Spleen (tissue), 11 donors: ENCODE measurements around the gene CRYBG3. TPM values are rescaled to one million over a fixed set of nuclear protein-coding genes. Genes with fewer than 3 reads are reported as not detected.

Source experiments
- DNase-seq: peaks from one replicate; pipeline ENCODE4 v3.0.0-alpha.2; 2020
- H3K27ac ChIP-seq, 8 donors: fragments of 200-600 bp; sonication (generic) in 7 of 8; 1 replicate in 4 of 8; 2 replicates in 4 of 8; pipeline versions ENCODE4 v1.5.0 to v1.8.0; 2016 to 2021; ENCODE audit warnings: inconsistent platforms in 4 of 8, mild to moderate bottlenecking in 4 of 8, moderate library complexity in 1 of 8
- H3K27me3 ChIP-seq, 7 donors: fragments of 200-600 bp; sonication (generic) in 6 of 7; replicated peaks in 1 of 7; 1 replicate in 4 of 7; 2 replicates in 3 of 7; pipeline versions ENCODE4 v1.5.0 to v1.8.0; 2016 to 2021; ENCODE audit warnings: inconsistent platforms in 3 of 7, mild to moderate bottlenecking in 1 of 7
- H3K36me3 ChIP-seq, 6 donors: fragments of 200-600 bp; sonication (generic) in 5 of 6; 1 replicate in 4 of 6; 2 replicates in 2 of 6; pipeline versions ENCODE4 v1.5.0 to v1.8.0; 2016 to 2021; ENCODE audit warnings: inconsistent platforms in 2 of 6
- H3K4me1 ChIP-seq, 6 donors: fragments of 200-600 bp; sonication (generic) in 5 of 6; 1 replicate in 3 of 6; 2 replicates in 3 of 6; pipeline versions ENCODE4 v1.5.0 to v1.8.0; 2016 to 2021; ENCODE audit warnings: inconsistent platforms in 3 of 6
- H3K4me3 ChIP-seq, 8 donors: fragments of 200-600 bp; sonication (generic) in 7 of 8; 1 replicate in 4 of 8; 2 replicates in 4 of 8; pipeline versions ENCODE4 v1.5.0 to v1.8.0; 2016 to 2021; ENCODE audit warnings: inconsistent platforms in 4 of 8, mild to moderate bottlenecking in 4 of 8, moderate library complexity in 2 of 8
- H3K9me3 ChIP-seq, 8 donors: fragments of 200-600 bp; sonication (generic) in 7 of 8; 1 replicate in 4 of 8; 2 replicates in 4 of 8; pipeline versions ENCODE4 v1.5.0 to v1.8.0; 2016 to 2021; ENCODE audit warnings: inconsistent platforms in 4 of 8
- CTCF ChIP-seq, 11 experiments: fragments of 200-600 bp in 7 of 11; fragments of 450-650 bp in 4 of 11; sonication (generic) in 4 of 11; IDR thresholded peaks in 8 of 11; conservative IDR thresholded peaks in 3 of 11; 1 replicate in 7 of 11; 2 replicates in 4 of 11; pipeline versions ENCODE4 v1.4.0 to v1.8.0; 2016 to 2021; ENCODE audit warnings: antibody characterized with exemption in 11 of 11, inconsistent platforms in 4 of 11, mild to moderate bottlenecking in 1 of 11
- POLR2A ChIP-seq, 3 donors: fragments of 450-650 bp; IDR thresholded peaks; one replicate each; pipeline ENCODE4 v1.5.1; 2017; ENCODE audit warnings: antibody characterized with exemption in 3 of 3, mild to moderate bottlenecking in 1 of 3
- POLR2AphosphoS5 ChIP-seq, 3 donors: sonication (generic); formaldehyde crosslinking; IDR thresholded peaks; one replicate each; pipeline ENCODE4 v1.5.1; 2017; ENCODE audit warnings: antibody characterized with exemption in 3 of 3
- WGBS, 5 donors: extraction: QIAGEN DNeasy Blood & Tissue Kit in 3 of 5; methylation state at CpG; one replicate each; pipeline versions ENCODE4 v1.1.5 to v1.1.7; 2013 to 2018; 5-methylcytosine and 5-hydroxymethylcytosine counted together
- intact Hi-C: fragments of 100-400 bp; cut with DNase I; formaldehyde crosslinking; loops from one replicate; pipeline ENCODE4 v1.15.0; 2023; ENCODE audit warnings: low total_unique reads
- polyA plus RNA-seq, 3 donors: library from polyadenylated mRNA; stranded (reverse); fragments of 200-250 nt; gene quantifications; one replicate each; pipeline ENCODE4 v1.2.1, GENCODE V29; 2013
- total RNA-seq, 7 donors: library from RNA; depleted of rRNA in 3 of 7; stranded (reverse); fragments of >200 nt in 3 of 7; fragmentation: NEBNext Ultra II Directional in 4 of 7; extraction: Animal tissue kit (Norgen Biotek cat#: 25700) in 4 of 7; gene quantifications; one replicate each; pipeline versions ENCODE4 v1.1.0 to v1.2.1, GENCODE V29; 2016 to 2021
- donor health status: healthy with polysubstance abuse.
- donor health status: DM: no; HTN: no; CAD: no; lungs with moderate emphysema.
- donor health status: DM: no; HTN: no; CAD: no.
- donor health status: Bipolar disorder and iron deficiency.
- donor health status: healthy.
- donor health status: DM: no; HTN: no; CAD: no.
- donor health status: DM: yes; HTN: yes; CAD: no.

The CRYBG3 gene
- total and polyA plus RNA-seq, 10 donors: 1.5 to 22.6 (median 17.6) TPM

- Histone ChIP-seq H3K27me3 (no peaks in the 10 kb centered on the region), H3K27ac (no peak overlapping the region), H3K9me3 (no peaks in the 10 kb centered on the region), H3K4me1 (peaks cover 0 to 3% (median 0%) of the 10 kb centered on the region in 6 donors), H3K36me3 (peaks cover 0 to 17% (median 0%) of the 10 kb centered on the region in 6 donors), H3K4me3 (no peak overlapping the region)
- TF ChIP-seq POLR2AphosphoS5 (IDR thresholded peaks at IDR 0.05) (no peak), CTCF (IDR thresholded peaks at IDR 0.05 in 8 of 11, conservative IDR thresholded peaks at IDR 0.05 in 3 of 11) (no peak), POLR2A (IDR thresholded peaks at IDR 0.05) (no peak)
- intact Hi-C loops: no loop called here
- WGBS, 5 donors: 88 to 94% (median 92%) methylated on average over 4 of the region's 4 CpGs
- no peak for DNase-seq
Measured at GRCh38 chr3:97795951-97796350, 25.9 kb upstream of the CRYBG3 start.

GRCh38 chr3:97804471-97804870 is 17.3 kb upstream of the CRYBG3 start:
- Histone ChIP-seq H3K27ac (no peak overlapping the region), H3K36me3 (peaks cover 0 to 10% (median 0%) of the 10 kb centered on the region in 6 donors), H3K9me3 (no peaks in the 10 kb centered on the region), H3K27me3 (no peaks in the 10 kb centered on the region), H3K4me3 (no peak overlapping the region), H3K4me1 (no peaks in the 10 kb centered on the region)
- no peak for DNase-seq
- intact Hi-C loops: no loop called here
- TF ChIP-seq POLR2A (IDR thresholded peaks at IDR 0.05) (no peak), POLR2AphosphoS5 (IDR thresholded peaks at IDR 0.05) (no peak), CTCF (IDR thresholded peaks at IDR 0.05 in 8 of 11, conservative IDR thresholded peaks at IDR 0.05 in 3 of 11) (no peak)
- 93 to 96% (median 95%) methylated on average over 3 of the region's 3 CpGs for WGBS, 5 donors

- WGBS, 5 donors: 77 to 88% (median 79%) methylated on average over 2 of the region's 2 CpGs
- H3K27me3 ChIP-seq: no peaks in the 10 kb centered on the region
- intact Hi-C loops: no loop called here
- no peak for DNase-seq
- H3K36me3 ChIP-seq: no peaks in the 10 kb centered on the region
- no peaks in the 10 kb centered on the region for H3K9me3 ChIP-seq
- H3K27ac ChIP-seq: no peak overlapping the region
- no peaks in the 10 kb centered on the region for H3K4me1 ChIP-seq
- H3K4me3 ChIP-seq: no peak overlapping the region
- TF ChIP-seq POLR2AphosphoS5 (IDR thresholded peaks at IDR 0.05) (no peak), CTCF (IDR thresholded peaks at IDR 0.05 in 8 of 11, conservative IDR thresholded peaks at IDR 0.05 in 3 of 11) (no peak), POLR2A (IDR thresholded peaks at IDR 0.05) (no peak)
Measured at GRCh38 chr3:97810779-97811390, 10.9 kb upstream of the CRYBG3 start.

- no peak overlapping the region for H3K27ac ChIP-seq
- no peak for DNase-seq
- no peak overlapping the region for H3K4me3 ChIP-seq
- no peaks in the 10 kb centered on the region for H3K4me1 ChIP-seq
- H3K9me3 ChIP-seq: no peaks in the 10 kb centered on the region
- peaks cover 0 to 19% (median 0%) of the 10 kb centered on the region in 7 donors for H3K27me3 ChIP-seq
- WGBS, 5 donors: 0 to 56% (median 23%) methylated on average over 1 of the region's 1 CpG
- H3K36me3 ChIP-seq: no peaks in the 10 kb centered on the region
- TF ChIP-seq CTCF (IDR thresholded peaks at IDR 0.05 in 8 of 11, conservative IDR thresholded peaks at IDR 0.05 in 3 of 11) (no peak), POLR2A (IDR thresholded peaks at IDR 0.05) (no peak), POLR2AphosphoS5 (IDR thresholded peaks at IDR 0.05) (no peak)
- intact Hi-C loops: no loop called here
Measured at GRCh38 chr3:97815149-97815917, 6.5 kb upstream of the CRYBG3 start.
